GM18507 (cell line): ENCODE results near the gene SET.
A peak's percentile ranks its signal among the peaks of the same experiment; 100 is the strongest.
"Not testable (repeated sequence)": the region's sequence is repeated elsewhere in the genome, so short reads cannot be mapped to it uniquely, and the experiment has no call there.

Source experiments
- DNase-seq: peaks from one replicate; pipeline ENCODE4 v3.0.0; 2011; ENCODE audit warnings: low read depth; ENCODE audit not compliant: insufficient read length; ENCODE audit errors: extremely low spot score
- FAIRE-seq: peaks from 2 replicates; lab custom pipeline; 2011; peaks lifted over from hg19 to GRCh38; lab: Jason Lieb, UNC

Gene SET

DNA sequence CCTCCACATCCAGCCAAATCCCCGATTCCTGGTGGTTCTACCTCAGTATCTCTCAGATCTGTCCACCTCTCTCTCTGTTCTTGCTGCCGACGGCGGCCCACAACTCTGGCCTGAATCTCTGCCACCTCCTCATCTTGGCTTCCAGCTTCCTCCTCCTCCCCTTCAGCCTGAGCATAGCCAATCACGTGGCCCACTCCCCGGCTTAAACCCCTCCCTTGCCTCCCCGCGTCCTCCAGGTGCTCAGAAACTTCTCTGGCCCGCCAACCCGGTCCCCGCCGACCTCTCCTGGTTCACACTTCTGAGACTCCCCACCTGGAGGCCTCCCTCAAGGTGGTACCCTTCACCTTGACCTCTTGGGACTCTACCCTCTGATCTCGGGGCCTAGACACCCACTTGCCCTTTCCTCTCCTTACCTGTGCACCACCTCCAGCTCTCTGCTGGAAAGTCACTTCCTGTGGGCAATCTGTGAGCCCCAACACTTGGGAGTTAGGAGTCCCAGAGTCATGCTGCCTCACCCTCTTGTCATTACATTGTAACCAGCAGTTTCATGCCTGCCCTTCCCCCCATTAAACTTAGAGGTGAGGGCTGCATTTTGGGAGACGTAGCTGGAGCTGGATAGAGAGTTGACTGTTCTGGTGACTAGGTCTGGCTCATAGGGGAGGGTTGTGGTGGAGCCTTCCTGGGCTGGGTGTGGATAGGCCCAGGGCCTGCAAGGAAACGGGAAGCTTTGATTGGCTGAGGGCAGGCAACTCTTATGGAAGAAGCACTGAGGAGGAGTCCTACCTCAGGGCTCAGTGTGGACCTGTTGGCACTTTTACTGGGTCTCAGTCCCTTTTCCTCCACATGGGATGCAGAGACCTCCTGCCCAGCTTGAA is 4.5 kb upstream of the SET start:
- DNase-seq: peak; percentile 67
- peak; percentile 90 for FAIRE-seq

- FAIRE-seq: peak; percentile 62
- no peak for DNase-seq
These were observed 3.2 kb upstream of the SET start for GRCh38 chr9:128685636-128686489.

DNA sequence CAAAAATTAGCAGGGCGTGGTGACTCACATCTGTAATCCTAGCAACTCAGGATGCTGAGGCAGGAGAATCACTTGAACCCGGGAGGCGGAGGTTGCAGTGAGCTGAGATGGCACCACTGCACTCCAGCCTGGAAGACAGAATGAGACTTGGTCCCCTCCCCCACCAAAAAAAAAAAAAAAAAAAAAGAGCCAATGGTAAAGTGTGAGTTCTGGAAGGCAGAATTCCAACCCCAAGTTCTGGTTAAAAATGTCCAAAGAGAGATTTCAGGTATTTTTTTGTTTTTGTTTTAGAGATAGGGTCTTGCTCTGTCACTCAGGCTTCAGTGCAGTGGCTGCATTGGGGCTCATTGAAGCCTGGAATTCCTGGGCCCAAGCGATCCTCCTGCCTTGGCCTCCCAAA is 1.6 kb upstream of the SET start:
- FAIRE-seq (no peak), DNase-seq (no peak)

GRCh38 chr9:128689293-128689774 is 312 bp downstream of the SET start:
- DNase-seq: no peak

DNA sequence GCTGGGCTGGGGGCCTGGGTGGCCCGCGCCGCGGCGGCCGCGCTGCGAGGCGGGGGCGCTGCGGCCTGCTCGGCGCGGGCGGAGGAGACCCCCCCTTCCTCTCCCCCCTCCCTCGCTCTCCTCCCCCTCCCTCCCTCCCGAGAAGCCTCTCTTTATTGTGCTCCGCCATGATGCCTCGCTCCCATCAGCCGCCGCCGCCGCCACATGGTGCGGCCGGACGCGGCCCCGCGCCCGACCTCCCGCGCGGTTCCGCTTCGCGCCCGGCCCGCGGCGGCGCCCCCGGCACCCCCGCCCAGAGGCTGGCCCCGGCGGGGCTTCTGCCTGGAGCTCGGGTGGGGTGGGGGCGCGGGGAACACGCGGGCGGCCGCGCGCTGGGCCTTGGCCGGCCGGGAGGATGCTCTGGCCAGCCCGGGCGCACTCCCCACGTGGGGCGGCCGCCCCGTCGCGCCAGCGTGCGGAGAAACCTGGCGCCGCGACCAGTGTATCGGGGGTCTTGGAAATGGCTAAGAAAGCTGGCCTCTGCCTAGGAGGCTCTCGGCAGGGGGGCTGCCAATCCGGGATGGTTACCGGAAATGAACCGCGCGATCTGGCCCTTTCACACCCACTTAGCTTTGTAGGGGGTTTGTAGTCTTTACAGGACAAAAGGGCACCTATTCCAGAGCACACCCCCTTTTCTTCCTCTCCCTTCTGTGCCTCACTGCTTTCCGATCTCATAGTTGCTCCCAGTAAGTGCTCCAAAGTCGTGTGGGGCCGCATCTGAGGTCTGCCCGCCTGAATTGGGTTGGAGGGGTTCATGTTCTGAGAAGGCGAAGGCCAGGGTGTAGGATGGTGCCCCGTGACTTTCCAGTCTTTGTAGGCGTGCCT is 1.0 kb downstream of the SET start:
- no peak for DNase-seq
- FAIRE-seq: no peak

More at GRCh38 chr9:128689293-128689774, 312 bp downstream of the SET start:
- FAIRE-seq: no peak

DNA sequence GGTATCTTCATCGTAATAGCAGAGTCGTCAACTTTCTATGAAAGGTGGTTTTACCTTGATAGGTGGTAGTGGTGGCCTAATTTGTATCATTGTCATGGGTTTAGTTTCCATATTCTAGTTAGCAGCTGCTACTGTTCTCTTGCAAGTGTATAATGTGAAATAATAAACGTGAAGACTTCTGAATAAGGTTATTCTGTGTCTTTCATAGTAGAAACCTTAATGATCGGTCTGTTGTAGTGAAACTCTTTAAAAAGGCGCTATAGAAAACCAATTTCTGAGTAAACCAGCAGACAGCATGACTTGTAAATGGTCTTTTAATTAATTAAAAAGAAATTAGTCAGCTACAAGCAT is 1.6 kb downstream of the SET start:
- DNase-seq: no peak
- no peak for FAIRE-seq

- not testable (repeated sequence) for DNase-seq, FAIRE-seq
These were observed 4.7 kb downstream of the SET start for GRCh38 chr9:128693738-128694137.

- FAIRE-seq: no peak
These were observed 5.3 kb downstream of the SET start for GRCh38 chr9:128694344-128694743.

GRCh38 chr9:128696923-128697707 is 8.1 kb downstream of the SET start:
- FAIRE-seq (no peak), DNase-seq (no peak)

More at GRCh38 chr9:128694344-128694743, 5.3 kb downstream of the SET start:
- DNase-seq: no peak

DNA sequence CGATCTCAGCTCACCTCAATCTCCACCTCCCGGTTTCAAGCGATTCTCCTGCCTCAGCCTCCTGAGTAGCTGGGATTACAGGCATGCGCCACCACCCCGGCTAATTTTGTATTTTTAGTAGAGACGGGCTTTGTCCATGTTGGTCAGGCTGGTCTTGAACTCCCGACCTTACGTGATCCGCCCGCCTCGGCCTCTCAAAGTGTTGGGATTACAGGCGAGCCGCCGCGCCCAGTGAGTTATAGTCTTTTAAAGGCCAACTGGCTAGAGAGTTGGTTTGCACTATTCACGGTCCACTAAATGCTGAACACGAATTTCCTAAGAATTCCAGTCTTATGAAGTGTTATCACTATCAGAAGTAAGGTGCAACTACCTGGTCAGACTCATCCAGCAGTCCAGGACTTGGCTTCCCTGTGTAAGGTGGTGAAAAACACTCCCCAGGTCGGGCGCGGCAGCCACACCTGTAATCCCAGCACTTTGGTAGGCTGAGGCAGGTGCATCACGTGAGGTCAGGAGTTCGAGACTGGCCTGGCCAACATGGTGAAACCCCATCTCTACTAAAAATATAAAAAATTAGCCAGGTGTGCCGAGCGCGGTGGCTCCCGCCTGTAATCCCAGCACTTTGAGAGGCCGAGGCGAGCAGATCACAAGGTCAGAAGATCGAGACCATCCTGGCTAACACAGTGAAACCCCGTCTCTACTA is 10.2 kb downstream of the SET start:
- FAIRE-seq, DNase-seq: not testable (repeated sequence)

DNA sequence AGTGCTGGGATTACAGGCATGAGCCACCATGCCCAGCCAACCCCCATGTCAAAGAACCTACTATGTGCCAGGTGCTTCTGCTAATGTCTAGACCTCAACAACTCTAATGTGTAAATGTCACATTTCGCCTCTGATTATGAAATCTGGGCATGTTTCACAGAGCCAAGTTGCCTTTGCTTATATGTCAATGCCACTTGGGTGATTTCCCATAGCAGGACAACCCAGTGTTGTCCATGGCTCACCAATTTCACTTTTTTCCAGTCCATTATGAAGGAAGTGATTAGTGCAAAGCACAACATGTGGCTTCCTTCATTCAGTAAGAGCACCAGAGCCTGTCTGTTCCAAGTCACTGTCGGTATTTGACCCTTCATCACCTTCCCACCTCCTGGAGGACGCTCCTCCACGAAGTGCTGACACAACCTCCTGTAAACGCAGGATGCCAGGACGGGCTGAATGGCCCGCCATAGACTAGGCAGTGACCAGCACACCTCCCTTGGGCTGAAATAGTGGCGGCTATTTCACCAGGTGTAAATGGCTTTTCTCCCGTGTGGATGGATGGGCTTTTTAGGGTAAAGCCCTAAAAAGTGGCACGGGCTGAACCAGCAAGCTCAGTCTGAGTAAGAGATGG is 12.3 kb downstream of the SET start:
- FAIRE-seq: no peak
- DNase-seq: no peak

GRCh38 chr9:128702445-128702948 is 13.5 kb downstream of the SET start, which contains the start of gene PKN3:
TSS of gene PKN3 (plus strand) at chr9:128702503. CDS start at chr9:128702916, 413 bp downstream.
- peak; percentile 93 for DNase-seq
- FAIRE-seq: no peak

DNA sequence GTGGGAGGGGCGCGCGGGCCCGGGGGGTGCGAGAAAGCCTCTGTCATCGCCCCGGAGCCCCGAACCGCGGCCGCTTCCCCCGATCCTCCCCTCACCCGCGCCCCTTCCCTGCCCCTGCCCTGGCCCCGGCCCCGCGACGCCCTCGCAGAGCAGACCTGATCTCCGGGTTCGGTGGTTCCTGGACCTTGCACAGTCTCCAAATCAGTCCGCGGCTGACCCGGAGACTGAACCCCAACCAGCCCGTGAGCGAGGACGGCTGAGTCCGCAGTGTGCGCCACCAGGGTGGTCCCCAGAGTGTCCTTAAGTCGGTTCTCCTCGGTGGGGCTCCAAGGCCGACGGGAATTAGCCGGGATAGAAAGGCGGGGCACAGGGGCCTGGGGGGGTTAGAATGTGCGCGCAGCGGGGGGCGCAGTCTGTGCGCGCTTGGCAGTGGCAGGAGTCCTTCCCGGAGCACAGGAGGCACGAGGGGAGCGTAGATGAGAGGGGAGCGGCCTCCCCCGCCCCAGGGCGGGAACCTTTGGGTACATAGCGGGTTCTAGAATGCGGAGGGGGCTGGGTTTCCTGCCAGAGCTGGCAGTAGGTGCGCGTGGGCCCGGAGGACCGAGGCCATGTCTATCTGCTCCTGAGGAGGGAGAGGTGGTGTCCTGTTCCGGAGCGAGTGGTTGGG is 14.1 kb downstream of the SET start:
- DNase-seq: no peak
- no peak for FAIRE-seq

DNA sequence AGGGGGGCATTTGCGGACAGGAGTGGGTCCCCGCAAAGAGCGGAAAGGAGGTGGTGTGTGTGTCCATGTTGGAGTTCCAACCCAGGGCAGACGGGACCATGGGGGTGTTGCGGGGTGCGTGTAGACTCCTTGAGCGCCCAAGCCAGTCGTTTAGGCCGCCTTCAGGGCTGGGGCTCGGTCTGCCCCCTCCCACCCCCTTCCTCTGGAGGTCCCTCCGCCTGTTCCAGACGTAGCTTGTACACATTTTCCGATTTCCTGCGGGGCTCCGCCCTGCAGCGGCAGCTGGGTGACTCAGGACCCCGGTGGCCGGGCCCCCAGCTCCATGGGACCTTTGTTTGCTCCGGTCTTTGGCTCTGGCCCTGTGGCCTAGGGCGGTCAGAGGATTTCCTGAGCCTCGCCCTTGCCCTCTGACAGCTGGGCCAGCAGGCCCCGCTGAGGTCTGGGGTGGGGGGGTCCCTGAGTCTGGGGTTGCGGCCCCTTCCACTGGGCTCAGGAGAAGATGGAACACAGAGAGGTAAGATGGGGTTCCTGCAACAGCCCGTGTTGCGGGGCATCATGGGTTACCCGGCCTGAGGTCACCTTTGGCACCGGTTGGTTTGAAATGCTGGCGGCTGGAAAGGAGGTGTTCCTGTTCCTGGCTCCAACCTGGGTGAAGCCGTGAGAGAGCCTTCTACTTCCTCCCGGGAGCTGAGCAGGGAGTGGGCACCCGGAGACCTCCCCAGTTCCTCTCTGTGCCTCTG is 14.8 kb downstream of the SET start:
- FAIRE-seq (no peak), DNase-seq (no peak)

- FAIRE-seq: no peak
- DNase-seq: no peak
These were observed 15.3 kb downstream of the SET start for GRCh38 chr9:128704356-128704670.
